HepG2 (cell line): ENCODE results near the gene KCNMA1. TPM values are rescaled to one million over a fixed set of nuclear protein-coding genes. Genes with fewer than 3 reads are reported as not detected.

Experiments
- ATAC-seq: fragments of 200-7000 bp; cut with Tn5 transposase; 3 replicates; pipeline ENCODE4 v1.9.1; 2020; ENCODE audit warnings: mild to moderate bottlenecking, moderate library complexity
- BruUV-seq: library from RNA; stranded (reverse); fragments of 400-500 nt; replicated peaks from 2 replicates; lab custom pipeline; 2021; lab: Mats Ljungman, UMichigan
- CTCF ChIA-PET: fragments of 300-600 bp; formaldehyde crosslinking; extraction: SDS; loops from one replicate; lab custom pipeline; 2021; ENCODE audit warnings: low total read pairs, inconsistent platforms, low intra/inter-chr PET ratio; lab: Yijun Ruan, JAX
- POLR2A ChIA-PET: fragments of 350-600 bp; sonication (Branson Sonifier 250); formaldehyde crosslinking; loops from one replicate; lab custom pipeline; 2020; ENCODE audit warnings: antibody characterized with exemption, inconsistent platforms; lab: Yijun Ruan, JAX
- DNase-seq: peaks from one replicate; pipeline ENCODE4 v3.0.0-alpha.2; 2015; ENCODE audit warnings: low spot score
- FAIRE-seq: peaks from 3 replicates; lab custom pipeline; 2011; peaks lifted over from hg19 to GRCh38; lab: Jason Lieb, UNC
- H2AFZ ChIP-seq: one replicate; pipeline ENCODE4 v1.6.1; 2011; ENCODE audit warnings: low read length, inconsistent platforms
- H3K27ac ChIP-seq: fragments of 300-600 bp; 3 replicates; pipeline ENCODE4 v1.8.0; 2011; ENCODE audit warnings: mixed run types, mild to moderate bottlenecking, mixed read lengths, low read length, inconsistent platforms; ENCODE audit not compliant: insufficient read depth; ENCODE audit errors: extremely low read length
- H3K27me3 ChIP-seq, 2 experiments: fragments of 200-600 bp in 1 of 2; 2 replicates in 1 of 2; 3 replicates in 1 of 2; pipeline versions ENCODE4 v1.6.0 to v1.8.0; 2011; ENCODE audit warnings: low read length in 2 of 2, mild to moderate bottlenecking in 2 of 2, moderate library complexity in 2 of 2, inconsistent platforms in 1 of 2; ENCODE audit not compliant: insufficient read depth in 2 of 2, control insufficient read depth in 1 of 2
- H3K36me3 ChIP-seq, 2 experiments: fragments of 200-600 bp in 1 of 2; replicated peaks in 1 of 2; 2 replicates in 1 of 2; 3 replicates in 1 of 2; pipeline versions ENCODE4 v1.5.1 to v1.8.0; 2011; ENCODE audit warnings: low read length in 2 of 2, inconsistent platforms in 1 of 2; ENCODE audit not compliant: insufficient read depth in 2 of 2, control insufficient read depth in 1 of 2
- H3K4me1 ChIP-seq: 2 replicates; pipeline ENCODE4 v1.5.1; 2012; ENCODE audit warnings: low read length, inconsistent platforms; ENCODE audit not compliant: insufficient read depth
- H3K4me2 ChIP-seq: 2 replicates; pipeline ENCODE4 v1.6.0; 2011; ENCODE audit warnings: low read depth, low read length, inconsistent platforms
- H3K4me3 ChIP-seq, 3 experiments: fragments of 200-600 bp in 1 of 3; sonication (generic), shearing (Covaris generic) in 1 of 3; replicated peaks in 1 of 3; 2 replicates each; pipeline ENCODE4 v1.5.1; 2011 to 2016; ENCODE audit warnings: low read length in 3 of 3, inconsistent platforms in 2 of 3, low read depth in 2 of 3, mild to moderate bottlenecking in 2 of 3, control low read depth in 1 of 3, mixed read lengths in 1 of 3; ENCODE audit not compliant: insufficient read depth in 1 of 3
- H3K79me2 ChIP-seq: one replicate; pipeline ENCODE4 v1.6.1; 2011; ENCODE audit warnings: low read length, inconsistent platforms; ENCODE audit not compliant: insufficient read depth
- H3K9ac ChIP-seq: 2 replicates; pipeline ENCODE4 v1.6.0; 2011; ENCODE audit warnings: mild to moderate bottlenecking, low read depth, low read length, inconsistent platforms; ENCODE audit not compliant: insufficient read depth
- H3K9me3 ChIP-seq: 2 replicates; pipeline ENCODE4 v1.5.1; 2012; ENCODE audit warnings: mild to moderate bottlenecking, low read length
- H4K20me1 ChIP-seq: 2 replicates; pipeline ENCODE4 v1.6.0; 2011; ENCODE audit warnings: inconsistent platforms, mild to moderate bottlenecking, low read length, moderate library complexity; ENCODE audit not compliant: insufficient read depth
- ARNT2 ChIP-seq: sonication (generic); formaldehyde crosslinking; IDR thresholded peaks from 2 replicates; pipeline ENCODE4 v1.8.0; 2022; ENCODE audit warnings: mild to moderate bottlenecking, low read depth, missing genetic modification reagents, moderate library complexity
- CC2D1A ChIP-seq: sonication (generic); formaldehyde crosslinking; IDR thresholded peaks from 2 replicates; pipeline ENCODE4 v1.8.1; 2023; ENCODE audit warnings: mild to moderate bottlenecking, missing genetic modification reagents
- ERF ChIP-seq: IDR thresholded peaks from 2 replicates; pipeline ENCODE4 v1.6.1; 2018; ENCODE audit warnings: missing biosample characterization, missing genetic modification reagents
- ETV5 ChIP-seq: IDR thresholded peaks from 2 replicates; pipeline ENCODE4 v1.6.1; 2018; ENCODE audit warnings: missing biosample characterization, missing genetic modification reagents, inconsistent platforms, borderline replicate concordance
- FOXC1 ChIP-seq: sonication (generic); formaldehyde crosslinking; IDR thresholded peaks from 2 replicates; pipeline ENCODE4 v1.8.0; 2022; ENCODE audit warnings: mild to moderate bottlenecking, missing genetic modification reagents, borderline replicate concordance
- FOXK2 ChIP-seq: fragments of 450-650 bp; IDR thresholded peaks from 2 replicates; pipeline ENCODE4 v1.6.1; 2016
- GMEB2 ChIP-seq: IDR thresholded peaks from 2 replicates; pipeline ENCODE4 v1.6.1; 2016; ENCODE audit warnings: missing biosample characterization, missing genetic modification reagents, low read depth
- GZF1 ChIP-seq: sonication (generic); formaldehyde crosslinking; IDR thresholded peaks from 2 replicates; pipeline ENCODE4 v1.5.1; 2020; ENCODE audit warnings: mild to moderate bottlenecking, missing genetic modification reagents
- HNRNPL ChIP-seq: fragments of 200-400 bp; formaldehyde crosslinking; IDR thresholded peaks from 2 replicates; pipeline ENCODE4 v1.6.1; 2017; ENCODE audit warnings: mild to moderate bottlenecking, low read depth, low read length
- KDM6A ChIP-seq: IDR thresholded peaks from 2 replicates; pipeline ENCODE4 v1.6.1; 2016; ENCODE audit warnings: low read depth
- MLLT10 ChIP-seq: sonication (generic); formaldehyde crosslinking; IDR thresholded peaks from 2 replicates; pipeline ENCODE4 v1.4.0; 2020; ENCODE audit warnings: missing genetic modification reagents
- MTA3 ChIP-seq: sonication (generic); formaldehyde crosslinking; IDR thresholded peaks from 2 replicates; pipeline ENCODE4 v1.4.0; 2020; ENCODE audit warnings: missing genetic modification reagents
- MXD3 ChIP-seq: IDR thresholded peaks from 2 replicates; pipeline ENCODE4 v1.6.1; 2016; ENCODE audit warnings: mild to moderate bottlenecking, missing biosample characterization, missing genetic modification reagents
- NAIF1 ChIP-seq: sonication (generic); formaldehyde crosslinking; IDR thresholded peaks from 2 replicates; pipeline ENCODE4 v1.5.0; 2020; ENCODE audit warnings: mild to moderate bottlenecking, missing genetic modification reagents, borderline replicate concordance
- NCOR1 ChIP-seq: fragments of 200-600 bp; sonication (generic); IDR thresholded peaks from 2 replicates; pipeline ENCODE4 v1.7.0; 2017; ENCODE audit warnings: antibody characterized with exemption, low read length, borderline replicate concordance
- PHB2 ChIP-seq: fragments of 450-650 bp; IDR thresholded peaks from 2 replicates; pipeline ENCODE4 v1.6.1; 2018; ENCODE audit not compliant: partially characterized antibody
- RBAK ChIP-seq: sonication (generic); formaldehyde crosslinking; IDR thresholded peaks from 2 replicates; pipeline ENCODE4 v1.5.1; 2020; ENCODE audit warnings: mild to moderate bottlenecking, missing genetic modification reagents
- SOX13 ChIP-seq, 3 experiments: fragments of 450-650 bp in 1 of 3; sonication (generic) in 1 of 3; formaldehyde crosslinking in 1 of 3; IDR thresholded peaks in 2 of 3; conservative IDR thresholded peaks in 1 of 3; 2 replicates each; pipeline versions ENCODE4 v1.5.0 to v1.6.1; 2016 to 2020; ENCODE audit warnings: antibody characterized with exemption in 1 of 3, mild to moderate bottlenecking in 1 of 3, missing compliant biosample characterization in 1 of 3, missing genetic modification reagents in 1 of 3, moderate library complexity in 1 of 3
- TBP ChIP-seq: sonication (generic); formaldehyde crosslinking; IDR thresholded peaks from 2 replicates; pipeline ENCODE4 v1.5.0; 2020; ENCODE audit warnings: missing genetic modification reagents
- ZFP41 ChIP-seq: sonication (generic); formaldehyde crosslinking; IDR thresholded peaks from 2 replicates; pipeline ENCODE4 v1.4.0; 2020; ENCODE audit warnings: mild to moderate bottlenecking, missing genetic modification reagents, borderline replicate concordance
- ZNF510 ChIP-seq: sonication (generic); formaldehyde crosslinking; IDR thresholded peaks from 2 replicates; pipeline ENCODE4 v1.4.0; 2020; ENCODE audit warnings: low read depth, mild to moderate bottlenecking, missing genetic modification reagents
- ZNF589 ChIP-seq: sonication (generic); formaldehyde crosslinking; conservative IDR thresholded peaks from 2 replicates; pipeline ENCODE4 v1.8.0; 2022; ENCODE audit warnings: mild to moderate bottlenecking, moderate library complexity, missing genetic modification reagents
- ZNF788 ChIP-seq: sonication (generic); formaldehyde crosslinking; IDR thresholded peaks from 2 replicates; pipeline ENCODE4 v1.5.0; 2020; ENCODE audit warnings: mild to moderate bottlenecking, missing genetic modification reagents, borderline replicate concordance
- ZUFSP ChIP-seq: sonication (generic); formaldehyde crosslinking; IDR thresholded peaks from 2 replicates; pipeline ENCODE4 v1.9.0; 2021; ENCODE audit warnings: missing genetic modification reagents, mild to moderate bottlenecking, borderline replicate concordance
- WGBS: methylation state at CpG from one replicate; pipeline ENCODE4 v1.1.6; 2017; ENCODE audit warnings: low lambda C conversion rate; 5-methylcytosine and 5-hydroxymethylcytosine counted together
- in situ Hi-C: cut with HindIII; loops from 2 replicates; pipeline ENCODE4 v1.10.0; 2017; ENCODE audit warnings: low pct_unique_long_range_greater_than_20kb; ENCODE audit not compliant: extremely low pct_ligation_motif_present
- intact Hi-C: fragments of 100-400 bp; cut with micrococcal nuclease; formaldehyde crosslinking; loops from one replicate; pipeline ENCODE4 v1.10.0; 2022; ENCODE audit not compliant: unreplicated experiment
- polyA plus RNA-seq, 8 experiments: library from polyadenylated mRNA; depleted of rRNA in 3 of 8; stranded (reverse) in 7 of 8; unstranded in 1 of 8; fragments of >200 nt; fragmentation: Illumina TruSeq in 4 of 8; extraction: Trizol in 4 of 8; gene quantifications; 2 replicates each; pipeline versions ENCODE4 v1.2.1 to v1.2.3, GENCODE V29; 2011 to 2016; ENCODE audit warnings: low read depth in 4 of 8, missing spikeins in 1 of 8, mixed read lengths in 1 of 8; ENCODE audit not compliant: insufficient read depth in 1 of 8
- total RNA-seq, 5 experiments: library from RNA; depleted of rRNA; stranded (reverse); fragments of >200 nt; fragmentation: Illumina TruSeq; extraction: Trizol; gene quantifications; 2 replicates each; pipeline ENCODE4 v1.2.3, GENCODE V29; 2016; ENCODE audit warnings: low read depth in 1 of 5

KCNMA1 gene
- total and polyA plus RNA-seq, 2 of the 13 experiments (the other 11 are each of a cell fraction or from before 2014, with no cell fraction given), result 0.02 TPM; not detected in 1

GRCh38 chr10:77034240-77034639, 603.4 kb downstream of the KCNMA1 start (continued):
- TF ChIP-seq NAIF1 (CRISPR knock-in tag) (no peak), RBAK (CRISPR knock-in tag) (no peak), KDM6A (CRISPR knock-in tag) (no peak), GMEB2 (no peak), NCOR1 (no peak), ZFP41 (CRISPR knock-in tag) (no peak), FOXC1 (no peak), FOXK2 (no peak), MTA3 (CRISPR knock-in tag) (no peak)

- H3K9ac ChIP-seq, result no peak overlapping the region
- no peak overlapping the region for H3K4me2 ChIP-seq
- no peak overlapping the region for H3K27ac ChIP-seq
- DNase-seq (no peak), ATAC-seq (no peak), FAIRE-seq (no peak)
- BruUV-seq, result no TSS peak
- ChIA-PET POLR2A (no interaction called here), CTCF (no interaction called here)
- H3K27me3 ChIP-seq, result peaks cover 0 to 4% of the 10 kb centered on the region in 2 experiments; a peak in 1 of 5 replicates
- no peaks in the 10 kb centered on the region for H4K20me1 ChIP-seq
- no peaks in the 10 kb centered on the region for H3K79me2 ChIP-seq
- intact Hi-C loops (no loop called here), in situ Hi-C loops (no loop called here)
- no peak overlapping the region for H3K4me3 ChIP-seq
- TF ChIP-seq CC2D1A (CRISPR knock-in tag), result no peak
- TF ChIP-seq ZUFSP (CRISPR knock-in tag), result no peak
- TF ChIP-seq ETV5 (CRISPR knock-in tag), result no peak
- TF ChIP-seq MXD3, result no peak
- no peak for TF ChIP-seq HNRNPL
- TF ChIP-seq ZNF510, result no peak
- no peak for TF ChIP-seq PHB2
- TF ChIP-seq ZNF589 (CRISPR knock-in tag), result no peak
- TF ChIP-seq MLLT10, result no peak
- TF ChIP-seq GZF1 (CRISPR knock-in tag), result no peak
- TF ChIP-seq ARNT2 (CRISPR knock-in tag), result no peak
- TF ChIP-seq ERF (CRISPR knock-in tag), result no peak
- no peak for TF ChIP-seq ZNF788 (CRISPR knock-in tag)
- TF ChIP-seq TBP, result no peak
- no peak for TF ChIP-seq SOX13 (IDR thresholded peaks at IDR 0.05)
- no peak for TF ChIP-seq SOX13 (CRISPR knock-in tag; conservative IDR thresholded peaks at IDR 0.05 in 1 of 2, IDR thresholded peaks at IDR 0.05 in 1 of 2)
- H3K4me1 ChIP-seq, result no peaks in the 10 kb centered on the region
- H3K36me3 ChIP-seq, result no peaks in the 10 kb centered on the region
- no peak overlapping the region for H2AFZ ChIP-seq
- WGBS, result 0% methylated on average over 1 of the region's 1 CpG
- no peaks in the 10 kb centered on the region for H3K9me3 ChIP-seq
Observed at GRCh38 chr10:77032188-77032570, 605.4 kb downstream of the KCNMA1 start.
